Measurements from ENCODE around the gene S1PR3.

DNA sequence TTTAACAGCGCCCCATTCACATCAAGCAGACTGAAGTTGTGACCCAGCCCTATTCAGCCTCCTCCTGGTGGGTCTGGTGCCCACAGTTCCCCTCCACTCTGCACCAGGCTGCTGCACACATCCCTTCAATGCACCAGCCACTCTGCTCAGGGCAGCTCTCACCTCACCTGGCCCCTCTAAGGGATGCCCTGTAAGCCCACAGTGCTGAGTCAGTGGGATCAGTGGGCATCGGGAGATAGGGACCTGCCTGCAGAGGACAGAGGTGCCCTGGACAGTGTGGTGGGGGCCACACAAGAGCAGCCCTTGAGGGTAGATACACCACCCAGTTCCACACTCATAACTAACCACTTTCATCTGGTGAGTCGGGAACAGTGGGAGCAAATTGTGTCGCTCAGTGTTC lies 38.3 kb upstream of the S1PR3 start:
- TF ChIP-seq, protein P1, sequence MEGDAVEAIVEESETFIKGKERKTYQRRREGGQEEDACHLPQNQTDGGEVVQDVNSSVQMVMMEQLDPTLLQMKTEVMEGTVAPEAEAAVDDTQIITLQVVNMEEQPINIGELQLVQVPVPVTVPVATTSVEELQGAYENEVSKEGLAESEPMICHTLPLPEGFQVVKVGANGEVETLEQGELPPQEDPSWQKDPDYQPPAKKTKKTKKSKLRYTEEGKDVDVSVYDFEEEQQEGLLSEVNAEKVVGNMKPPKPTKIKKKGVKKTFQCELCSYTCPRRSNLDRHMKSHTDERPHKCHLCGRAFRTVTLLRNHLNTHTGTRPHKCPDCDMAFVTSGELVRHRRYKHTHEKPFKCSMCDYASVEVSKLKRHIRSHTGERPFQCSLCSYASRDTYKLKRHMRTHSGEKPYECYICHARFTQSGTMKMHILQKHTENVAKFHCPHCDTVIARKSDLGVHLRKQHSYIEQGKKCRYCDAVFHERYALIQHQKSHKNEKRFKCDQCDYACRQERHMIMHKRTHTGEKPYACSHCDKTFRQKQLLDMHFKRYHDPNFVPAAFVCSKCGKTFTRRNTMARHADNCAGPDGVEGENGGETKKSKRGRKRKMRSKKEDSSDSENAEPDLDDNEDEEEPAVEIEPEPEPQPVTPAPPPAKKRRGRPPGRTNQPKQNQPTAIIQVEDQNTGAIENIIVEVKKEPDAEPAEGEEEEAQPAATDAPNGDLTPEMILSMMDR (conservative IDR thresholded peaks at IDR 0.05; ENCODE audit: low read depth, low read length) = no peak
- no peak for TF ChIP-seq EZH2 (IDR thresholded peaks at IDR 0.05; ENCODE audit: borderline replicate concordance, low read depth, low read length, poor library complexity, severe bottlenecking)
